Vagina (tissue), 2 donors: ENCODE data around the gene NIPA2. TPM values are rescaled to one million over a fixed set of nuclear protein-coding genes. Genes with fewer than 3 reads are reported as not detected.

Experiments
- DNase-seq, 2 donors: peaks; one replicate each; pipeline ENCODE4 v3.0.0-alpha.2; 2017; ENCODE audit errors: extremely low spot score in 2 of 2
- H3K27ac ChIP-seq: fragments of 200-600 bp; sonication (generic); one replicate; pipeline ENCODE4 v1.5.1; 2019
- H3K27me3 ChIP-seq: fragments of 200-600 bp; sonication (generic); one replicate; pipeline ENCODE4 v1.5.1; 2019
- H3K36me3 ChIP-seq, 2 donors: fragments of 200-600 bp; sonication (generic); one replicate each; pipeline ENCODE4 v1.5.1; 2017 to 2019
- H3K4me1 ChIP-seq: fragments of 200-600 bp; sonication (generic); one replicate; pipeline ENCODE4 v1.5.1; 2019
- H3K4me3 ChIP-seq, 2 donors: fragments of 200-600 bp; sonication (generic); 1 replicate in 1 of 2; 2 replicates in 1 of 2; pipeline ENCODE4 v1.5.1; 2016 to 2019
- H3K9me3 ChIP-seq: fragments of 200-600 bp; sonication (generic); one replicate; pipeline ENCODE4 v1.5.1; 2019
- POLR2A ChIP-seq, 2 donors: fragments of 450-650 bp; IDR thresholded peaks; one replicate each; pipeline ENCODE4 v1.6.1; 2017; ENCODE audit warnings: antibody characterized with exemption in 2 of 2, mild to moderate bottlenecking in 2 of 2, moderate library complexity in 2 of 2
- POLR2AphosphoS5 ChIP-seq, 2 donors: sonication (generic); formaldehyde crosslinking; IDR thresholded peaks; one replicate each; pipeline ENCODE4 v1.9.0; 2017; ENCODE audit warnings: antibody characterized with exemption in 2 of 2, mild to moderate bottlenecking in 2 of 2, low read depth in 1 of 2; ENCODE audit not compliant: insufficient read depth in 1 of 2
- intact Hi-C: fragments of 100-400 bp; cut with DNase I; formaldehyde crosslinking; loops from one replicate; pipeline ENCODE4 v1.15.1; 2023
- total RNA-seq: library from RNA; depleted of rRNA; stranded (reverse); fragments of >200 nt; gene quantifications from one replicate; pipeline ENCODE4 v1.2.3, GENCODE V29; 2016
- TF ChIP-seq, protein P1 (sequence below), 3 experiments: fragments of 450-650 bp in 2 of 3; fragments of 200-600 bp in 1 of 3; sonication (generic) in 1 of 3; IDR thresholded peaks; one replicate each; pipeline ENCODE4 v1.5.1; 2017 to 2019; ENCODE audit warnings: antibody characterized with exemption in 3 of 3, mild to moderate bottlenecking in 2 of 3, moderate library complexity in 2 of 3

The NIPA2 gene
- total RNA-seq, 1 donor from 2014 or later, result 23.1 TPM

DNA sequence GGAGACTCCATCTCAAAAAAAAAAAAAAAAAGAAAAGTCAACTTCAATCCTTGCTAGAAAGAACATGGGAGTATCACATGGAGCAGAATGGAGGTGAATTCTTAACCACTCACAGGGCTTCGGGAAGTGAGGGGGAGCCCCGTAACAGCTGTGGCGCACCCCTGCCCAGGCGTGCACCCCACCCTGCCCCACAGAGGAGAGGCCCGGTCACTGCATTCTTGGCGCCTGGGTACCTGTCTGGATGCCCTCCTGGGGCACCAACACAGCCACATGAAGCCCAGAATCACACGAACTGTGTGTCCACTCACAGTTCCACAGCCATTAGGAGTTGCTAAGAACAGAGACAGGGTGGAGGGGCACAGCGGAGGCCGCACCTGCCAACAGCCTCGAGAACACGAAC lies 51.8 kb downstream of the NIPA2 start:
- Histone ChIP-seq H3K4me3 (no peak overlapping the region), H3K36me3 (peaks cover 0 to 38% of the 10 kb centered on the region in 2 donors)
- intact Hi-C loops, result no loop called here

DNA sequence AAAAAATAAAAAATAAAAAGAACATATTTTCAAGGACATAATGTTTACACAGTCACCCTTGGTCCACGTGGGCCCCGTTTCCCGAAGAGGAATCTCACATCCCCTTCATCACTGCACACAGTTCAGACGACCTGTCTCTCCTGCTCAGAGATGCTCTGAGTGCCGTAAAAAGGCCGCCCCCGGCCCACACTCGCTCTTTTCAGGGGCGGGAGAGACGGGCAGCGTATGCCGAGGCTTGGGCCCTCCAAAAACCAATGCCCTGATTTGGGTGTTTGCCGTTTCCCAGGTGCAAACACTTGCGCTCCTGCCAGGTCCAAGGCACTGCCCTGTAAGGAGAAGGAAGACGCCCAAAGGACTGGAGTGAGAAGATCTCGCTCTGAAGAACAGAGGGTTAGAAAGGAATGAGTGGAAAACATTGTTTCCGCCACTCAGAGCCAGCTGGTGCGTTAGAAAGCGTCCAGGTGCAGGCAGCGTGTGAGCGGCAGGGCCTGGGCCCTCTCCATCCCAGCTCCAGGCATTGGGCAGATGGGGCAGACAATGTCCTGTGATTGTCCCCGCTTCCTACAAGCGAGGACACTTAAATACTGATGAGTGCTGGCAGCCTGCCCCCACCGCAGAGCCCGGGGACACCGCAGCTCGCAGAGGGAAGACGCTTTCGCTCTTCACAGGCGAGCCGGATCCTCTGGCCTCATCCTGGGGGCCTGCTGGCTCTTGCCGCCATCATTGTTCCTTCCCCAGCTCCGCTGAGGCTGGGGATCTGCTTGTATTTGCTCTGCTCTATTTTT lies 53.2 kb downstream of the NIPA2 start:
- H3K27ac ChIP-seq, result no peak overlapping the region
- H3K4me1 ChIP-seq, result no peaks in the 10 kb centered on the region
- H3K36me3 ChIP-seq, result peaks cover 0 to 38% of the 10 kb centered on the region in 2 donors
- DNase-seq, result no peak
- H3K4me3 ChIP-seq, result no peak overlapping the region
- no peaks in the 10 kb centered on the region for H3K27me3 ChIP-seq
- no peaks in the 10 kb centered on the region for H3K9me3 ChIP-seq
- no peak for TF ChIP-seq POLR2AphosphoS5 (IDR thresholded peaks at IDR 0.05; ENCODE audit: insufficient read depth in 1 of 2, low read depth in 1 of 2)
- TF ChIP-seq POLR2A (IDR thresholded peaks at IDR 0.05), result no peak
- TF ChIP-seq, protein P1, sequence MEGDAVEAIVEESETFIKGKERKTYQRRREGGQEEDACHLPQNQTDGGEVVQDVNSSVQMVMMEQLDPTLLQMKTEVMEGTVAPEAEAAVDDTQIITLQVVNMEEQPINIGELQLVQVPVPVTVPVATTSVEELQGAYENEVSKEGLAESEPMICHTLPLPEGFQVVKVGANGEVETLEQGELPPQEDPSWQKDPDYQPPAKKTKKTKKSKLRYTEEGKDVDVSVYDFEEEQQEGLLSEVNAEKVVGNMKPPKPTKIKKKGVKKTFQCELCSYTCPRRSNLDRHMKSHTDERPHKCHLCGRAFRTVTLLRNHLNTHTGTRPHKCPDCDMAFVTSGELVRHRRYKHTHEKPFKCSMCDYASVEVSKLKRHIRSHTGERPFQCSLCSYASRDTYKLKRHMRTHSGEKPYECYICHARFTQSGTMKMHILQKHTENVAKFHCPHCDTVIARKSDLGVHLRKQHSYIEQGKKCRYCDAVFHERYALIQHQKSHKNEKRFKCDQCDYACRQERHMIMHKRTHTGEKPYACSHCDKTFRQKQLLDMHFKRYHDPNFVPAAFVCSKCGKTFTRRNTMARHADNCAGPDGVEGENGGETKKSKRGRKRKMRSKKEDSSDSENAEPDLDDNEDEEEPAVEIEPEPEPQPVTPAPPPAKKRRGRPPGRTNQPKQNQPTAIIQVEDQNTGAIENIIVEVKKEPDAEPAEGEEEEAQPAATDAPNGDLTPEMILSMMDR (IDR thresholded peaks at IDR 0.05), result no peak
- intact Hi-C loops, result no loop called here

More for the DNA sequence above, 51.8 kb downstream of the NIPA2 start:
- Histone ChIP-seq H3K27me3 (no peaks in the 10 kb centered on the region), H3K4me1 (no peaks in the 10 kb centered on the region), H3K9me3 (no peaks in the 10 kb centered on the region), H3K27ac (no peak overlapping the region)
- no peak for DNase-seq
- TF ChIP-seq, protein P1 (IDR thresholded peaks at IDR 0.05), result no peak
- TF ChIP-seq POLR2A (IDR thresholded peaks at IDR 0.05) (no peak), POLR2AphosphoS5 (IDR thresholded peaks at IDR 0.05; ENCODE audit: insufficient read depth in 1 of 2, low read depth in 1 of 2) (no peak)

DNA sequence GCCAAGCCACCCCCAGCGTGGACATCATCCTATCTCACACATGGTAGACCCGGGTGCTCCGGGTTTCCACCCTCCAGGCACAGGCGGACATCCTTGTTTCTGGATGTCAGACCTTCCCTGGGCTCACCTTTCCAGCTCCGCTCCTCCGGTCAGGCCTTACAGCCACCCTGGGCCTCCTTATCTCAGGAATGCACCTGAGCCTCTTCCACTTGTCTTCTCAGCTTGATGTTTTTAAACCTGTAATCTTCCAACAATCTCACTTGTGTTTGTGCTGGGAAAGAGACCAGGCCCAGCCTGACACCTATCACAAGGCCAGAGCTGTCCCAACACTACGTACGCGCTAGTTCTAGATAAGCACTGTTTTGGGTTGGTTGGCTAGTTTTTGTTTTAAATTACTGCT lies 53.9 kb downstream of the NIPA2 start:
- Histone ChIP-seq H3K4me3 (no peak overlapping the region), H3K27me3 (no peaks in the 10 kb centered on the region), H3K4me1 (no peaks in the 10 kb centered on the region), H3K9me3 (no peaks in the 10 kb centered on the region), H3K36me3 (peaks cover 0 to 32% of the 10 kb centered on the region in 2 donors), H3K27ac (no peak overlapping the region)
- DNase-seq, result no peak
- intact Hi-C loops, result no loop called here
- no peak for TF ChIP-seq POLR2A (IDR thresholded peaks at IDR 0.05)

DNA sequence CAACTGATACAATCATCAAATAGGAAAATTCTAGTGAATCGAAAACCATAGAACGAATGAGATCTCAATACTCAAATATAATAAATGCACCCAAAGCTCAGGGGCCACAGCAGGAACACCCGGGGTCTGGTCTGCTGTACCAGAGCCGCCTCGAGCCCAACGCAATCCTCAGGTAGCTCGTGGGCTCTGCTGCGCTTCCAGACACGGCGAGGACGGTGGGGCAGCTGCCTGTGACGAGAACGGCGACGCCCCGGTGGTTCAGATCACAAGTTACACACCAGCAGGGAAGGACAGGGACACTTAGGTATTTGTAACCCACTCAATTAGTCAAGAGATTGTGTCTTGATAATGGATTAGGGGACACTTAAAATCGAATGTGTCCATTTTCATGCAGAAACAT lies 54.6 kb downstream of the NIPA2 start:
- no peaks in the 10 kb centered on the region for H3K9me3 ChIP-seq
- peaks cover 0 to 27% of the 10 kb centered on the region in 2 donors for H3K36me3 ChIP-seq
- no peak for DNase-seq
- TF ChIP-seq POLR2AphosphoS5 (IDR thresholded peaks at IDR 0.05; ENCODE audit: insufficient read depth in 1 of 2, low read depth in 1 of 2) (no peak), POLR2A (IDR thresholded peaks at IDR 0.05) (no peak)
- TF ChIP-seq, protein P1 (IDR thresholded peaks at IDR 0.05), result no peak
- no peak overlapping the region for H3K27ac ChIP-seq
- intact Hi-C loops, result no loop called here
- no peaks in the 10 kb centered on the region for H3K4me1 ChIP-seq
- no peaks in the 10 kb centered on the region for H3K27me3 ChIP-seq
- H3K4me3 ChIP-seq, result no peak overlapping the region

DNA sequence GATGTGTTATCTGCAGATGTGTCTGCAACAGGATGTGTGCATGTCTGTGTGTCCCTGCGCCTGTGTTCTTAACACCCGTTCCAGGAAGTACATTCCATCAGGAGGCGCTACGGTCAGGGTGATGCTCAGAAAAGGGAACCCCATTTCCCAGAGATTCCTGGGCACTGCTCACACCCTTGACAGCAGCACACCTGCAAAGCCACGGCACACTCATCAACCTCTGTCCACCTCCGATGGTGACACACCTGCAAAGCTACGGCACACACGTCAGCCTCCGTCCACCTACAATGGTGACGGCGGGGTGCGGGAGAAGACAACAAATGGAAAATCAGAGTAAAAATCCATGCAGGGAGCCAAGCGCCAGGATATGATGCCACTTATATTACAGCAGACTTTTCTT lies 55.4 kb downstream of the NIPA2 start:
- H3K9me3 ChIP-seq, result no peaks in the 10 kb centered on the region
- intact Hi-C loops, result no loop called here
- H3K36me3 ChIP-seq, result peaks cover 0 to 31% of the 10 kb centered on the region in 2 donors
- no peaks in the 10 kb centered on the region for H3K27me3 ChIP-seq
- no peak overlapping the region for H3K27ac ChIP-seq
- no peak overlapping the region for H3K4me3 ChIP-seq
- TF ChIP-seq, protein P1 (IDR thresholded peaks at IDR 0.05), result no peak
- no peaks in the 10 kb centered on the region for H3K4me1 ChIP-seq
- DNase-seq, result no peak
